ENCODE results near the gene CYP4F2. TPM values are rescaled to one million over a fixed set of nuclear protein-coding genes. Genes with fewer than 3 reads are reported as not detected.
"Not testable (repeated sequence)": the region's sequence is repeated elsewhere in the genome, so short reads cannot be mapped to it uniquely, and the experiment has no call there.

Gene CYP4F2
- total RNA-seq, 4 donors from 2014 or later, result not detected

DNA sequence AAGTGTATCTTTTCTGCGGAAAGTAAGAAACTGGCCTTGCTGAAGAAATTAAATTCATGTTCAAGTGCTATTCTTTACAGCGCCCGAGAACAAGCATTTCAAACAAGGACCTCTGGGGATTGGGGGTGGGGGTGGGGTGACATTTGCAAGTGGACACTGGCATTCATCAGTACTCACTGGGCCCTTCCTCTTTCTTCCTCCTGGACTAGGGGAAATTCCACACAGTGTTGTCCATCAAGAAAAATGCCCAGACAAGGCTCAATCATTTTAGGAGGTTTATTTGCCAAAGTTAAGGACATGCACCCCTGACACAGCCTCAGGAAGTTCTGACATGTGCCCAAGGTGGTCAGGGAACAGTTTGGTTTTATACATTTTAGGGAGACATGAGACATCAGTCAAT is 59.5 kb downstream of the CYP4F2 start:
- DNase-seq (ENCODE audit: low spot score) (no peak), ATAC-seq (ENCODE audit: low FRiP score) (no peak)
- TF ChIP-seq, protein P1, sequence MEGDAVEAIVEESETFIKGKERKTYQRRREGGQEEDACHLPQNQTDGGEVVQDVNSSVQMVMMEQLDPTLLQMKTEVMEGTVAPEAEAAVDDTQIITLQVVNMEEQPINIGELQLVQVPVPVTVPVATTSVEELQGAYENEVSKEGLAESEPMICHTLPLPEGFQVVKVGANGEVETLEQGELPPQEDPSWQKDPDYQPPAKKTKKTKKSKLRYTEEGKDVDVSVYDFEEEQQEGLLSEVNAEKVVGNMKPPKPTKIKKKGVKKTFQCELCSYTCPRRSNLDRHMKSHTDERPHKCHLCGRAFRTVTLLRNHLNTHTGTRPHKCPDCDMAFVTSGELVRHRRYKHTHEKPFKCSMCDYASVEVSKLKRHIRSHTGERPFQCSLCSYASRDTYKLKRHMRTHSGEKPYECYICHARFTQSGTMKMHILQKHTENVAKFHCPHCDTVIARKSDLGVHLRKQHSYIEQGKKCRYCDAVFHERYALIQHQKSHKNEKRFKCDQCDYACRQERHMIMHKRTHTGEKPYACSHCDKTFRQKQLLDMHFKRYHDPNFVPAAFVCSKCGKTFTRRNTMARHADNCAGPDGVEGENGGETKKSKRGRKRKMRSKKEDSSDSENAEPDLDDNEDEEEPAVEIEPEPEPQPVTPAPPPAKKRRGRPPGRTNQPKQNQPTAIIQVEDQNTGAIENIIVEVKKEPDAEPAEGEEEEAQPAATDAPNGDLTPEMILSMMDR (IDR thresholded peaks at IDR 0.05), result no peak

DNA sequence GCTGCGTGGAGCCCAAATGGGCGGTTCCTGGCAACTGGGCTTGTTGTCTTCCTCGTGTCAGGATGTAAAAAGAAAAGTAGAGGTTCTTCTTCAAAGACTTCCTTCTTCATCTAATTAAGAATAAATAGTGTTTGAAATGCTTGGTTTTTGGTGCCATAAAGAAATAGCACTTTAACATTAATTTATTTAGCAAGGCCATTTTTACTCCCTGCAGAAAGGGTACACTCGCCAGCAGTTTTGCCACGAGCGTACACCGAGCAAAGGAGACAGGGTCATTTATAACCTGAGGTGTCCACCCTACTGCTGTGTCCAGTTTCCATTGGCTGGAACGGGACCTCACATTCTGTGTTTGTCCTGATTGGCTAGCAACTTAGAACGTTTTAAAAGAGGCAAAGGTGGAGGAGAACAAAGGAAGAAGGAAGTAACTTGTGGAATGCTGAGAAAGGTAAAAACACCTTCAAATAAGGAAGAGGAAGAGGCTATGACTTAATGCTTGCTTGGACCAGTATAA is 60.6 kb downstream of the CYP4F2 start:
- peak; percentile 56 for ATAC-seq (ENCODE audit: low FRiP score)
- TF ChIP-seq, protein P1 (IDR thresholded peaks at IDR 0.05), result no peak
- no peak for DNase-seq (ENCODE audit: low spot score)

DNA sequence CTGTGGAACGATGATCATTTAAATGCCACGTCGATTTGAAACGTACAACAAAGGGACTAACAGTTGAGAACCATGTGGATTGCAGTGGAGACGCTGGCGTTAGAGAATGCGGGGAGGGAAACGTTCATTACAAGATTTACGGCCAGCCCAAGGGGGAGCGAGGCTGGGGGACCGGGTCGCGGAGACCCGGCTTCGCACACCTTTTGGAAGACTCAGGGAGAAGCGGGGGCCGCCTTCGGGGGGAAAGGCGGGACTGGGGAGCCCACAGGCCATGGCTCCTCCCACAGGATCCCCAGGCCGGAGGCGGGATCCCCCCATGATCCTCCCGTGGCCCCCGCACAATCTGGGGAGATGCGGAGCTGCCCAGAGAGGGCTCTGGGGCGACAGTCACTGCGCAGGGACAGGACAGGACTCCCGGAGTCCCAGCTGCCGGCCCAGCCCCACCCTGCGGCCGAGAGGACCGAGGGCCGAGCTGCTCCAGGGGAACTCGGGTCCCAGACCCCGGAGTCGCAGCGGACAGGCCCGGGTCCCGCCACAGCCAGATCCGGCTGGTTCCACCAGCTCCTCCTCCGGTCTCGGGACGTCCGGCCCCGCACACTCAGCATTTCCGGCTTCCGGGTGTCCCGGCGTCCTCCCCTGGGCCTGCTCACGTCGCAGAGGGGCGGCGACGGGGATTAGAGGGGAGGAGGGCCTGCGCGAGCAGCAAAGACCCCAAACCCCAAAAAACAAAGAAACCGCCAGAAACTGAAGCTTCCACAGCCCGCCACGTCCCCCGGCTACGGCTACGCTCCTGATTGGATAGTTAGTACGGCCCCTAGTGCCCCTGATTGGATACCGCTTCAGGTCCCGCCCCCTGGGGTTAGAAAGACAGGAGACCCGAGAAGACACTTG is 61.3 kb downstream of the CYP4F2 start:
- peak; percentile 100 for ATAC-seq (ENCODE audit: low FRiP score)
- DNase-seq (ENCODE audit: low spot score), result peak; percentile 96
- TF ChIP-seq, protein P1 (IDR thresholded peaks at IDR 0.05), result no peak

DNA sequence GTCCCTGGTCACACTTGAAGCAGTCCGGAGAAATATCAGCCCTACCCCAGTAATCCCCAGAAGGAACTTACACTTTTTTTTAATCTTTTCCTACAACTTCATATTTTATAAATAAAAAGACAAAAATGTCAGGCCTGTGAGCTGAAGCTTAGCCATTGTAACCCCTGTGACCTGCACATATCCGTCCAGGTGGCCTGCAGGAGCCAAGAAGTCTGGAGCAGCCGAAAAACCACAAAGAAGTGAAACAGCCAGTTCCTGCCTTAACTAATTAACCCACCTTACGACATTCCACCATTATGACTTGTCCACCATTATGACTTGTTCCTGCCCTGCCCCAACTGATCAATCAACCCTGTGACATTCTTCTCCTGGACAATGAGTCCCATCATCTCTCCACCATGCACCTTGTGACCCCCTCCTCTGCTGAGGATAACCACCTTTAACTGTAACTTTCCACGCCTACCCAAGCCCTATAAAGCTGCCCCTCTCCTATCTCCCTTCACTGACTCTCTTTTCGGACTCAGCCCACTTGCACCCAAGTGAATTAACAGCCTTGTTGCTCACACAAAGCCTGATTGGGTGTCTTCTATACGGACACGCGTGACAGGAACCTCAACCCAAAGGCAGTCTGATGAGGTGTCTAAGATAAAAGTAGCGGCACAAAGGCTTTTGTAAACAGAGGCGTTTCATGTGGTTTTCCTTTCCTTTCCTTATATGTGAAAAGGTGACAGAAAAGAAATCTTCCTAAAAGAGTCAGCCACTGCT is 62.1 kb downstream of the CYP4F2 start:
- DNase-seq (ENCODE audit: low spot score); ATAC-seq (ENCODE audit: low FRiP score): not testable (repeated sequence)

DNA sequence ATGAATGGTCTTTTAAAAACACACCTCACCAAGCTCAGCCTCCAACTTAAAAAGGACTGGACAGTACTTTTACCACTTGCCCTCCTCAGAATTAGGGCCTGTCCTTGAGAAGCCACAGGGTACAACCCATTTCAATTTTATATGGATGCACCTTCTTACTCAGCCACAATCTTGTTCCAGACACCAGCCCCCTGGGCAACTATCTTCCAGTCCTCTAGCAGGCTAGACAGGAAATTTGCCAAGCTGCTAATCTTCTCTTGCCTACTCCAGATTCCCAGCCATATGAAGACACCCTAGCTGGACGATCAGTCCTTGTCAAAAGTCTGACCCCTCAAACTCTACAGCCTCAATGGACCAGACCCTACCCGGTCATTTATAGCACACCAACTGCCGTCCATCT is 63.6 kb downstream of the CYP4F2 start:
- not testable (repeated sequence) for ATAC-seq (ENCODE audit: low FRiP score); DNase-seq (ENCODE audit: low spot score)

DNA sequence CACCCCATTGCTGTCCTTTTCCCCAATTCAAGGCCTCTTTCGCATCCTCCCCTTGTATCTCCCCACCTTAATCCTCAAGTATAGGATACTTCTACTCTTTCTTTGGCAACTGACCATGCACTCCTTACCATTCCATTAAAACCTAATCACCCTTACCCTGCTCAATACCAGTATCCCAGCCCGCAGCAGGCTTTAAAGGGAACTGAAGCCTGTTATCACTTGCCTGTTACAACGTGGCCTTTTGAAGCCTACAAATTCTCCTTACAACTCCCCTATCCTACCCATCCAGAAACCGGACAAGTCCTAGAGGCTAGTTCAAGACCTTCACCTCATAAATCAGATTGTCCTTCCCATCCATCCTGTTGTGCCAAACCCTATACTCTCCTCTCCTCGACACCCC is 66.2 kb downstream of the CYP4F2 start:
- ATAC-seq (ENCODE audit: low FRiP score) (no peak), DNase-seq (ENCODE audit: low spot score) (no peak)
- TF ChIP-seq, protein P1 (IDR thresholded peaks at IDR 0.05), result no peak

DNA sequence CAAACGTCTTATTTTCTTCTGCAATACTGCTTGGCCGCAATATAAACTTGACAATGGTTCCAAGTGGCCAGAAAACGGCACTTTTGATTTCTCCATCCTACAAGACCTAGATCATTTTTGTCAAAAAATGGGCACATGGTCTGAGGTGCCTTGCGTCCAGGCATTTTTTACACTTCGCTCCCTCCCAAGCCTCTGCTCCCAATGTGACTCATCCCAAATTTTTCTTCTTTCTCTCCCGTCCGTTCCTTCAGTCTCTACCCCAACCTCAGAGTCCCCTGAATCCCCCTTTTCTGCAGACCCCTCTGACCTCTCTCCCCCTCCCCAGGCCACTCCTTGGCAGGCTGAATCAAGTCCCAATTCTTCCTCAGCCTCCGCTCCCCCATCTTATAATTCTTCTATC is 68.1 kb downstream of the CYP4F2 start:
- DNase-seq (ENCODE audit: low spot score), result no peak
- TF ChIP-seq, protein P1 (IDR thresholded peaks at IDR 0.05), result no peak
- no peak for ATAC-seq (ENCODE audit: low FRiP score)
